8988T (cell line): ENCODE results near the gene TRERF1.

Experiments used
- DNase-seq: peaks from one replicate; pipeline ENCODE4 v3.0.0; 2011

The TRERF1 gene

DNA sequence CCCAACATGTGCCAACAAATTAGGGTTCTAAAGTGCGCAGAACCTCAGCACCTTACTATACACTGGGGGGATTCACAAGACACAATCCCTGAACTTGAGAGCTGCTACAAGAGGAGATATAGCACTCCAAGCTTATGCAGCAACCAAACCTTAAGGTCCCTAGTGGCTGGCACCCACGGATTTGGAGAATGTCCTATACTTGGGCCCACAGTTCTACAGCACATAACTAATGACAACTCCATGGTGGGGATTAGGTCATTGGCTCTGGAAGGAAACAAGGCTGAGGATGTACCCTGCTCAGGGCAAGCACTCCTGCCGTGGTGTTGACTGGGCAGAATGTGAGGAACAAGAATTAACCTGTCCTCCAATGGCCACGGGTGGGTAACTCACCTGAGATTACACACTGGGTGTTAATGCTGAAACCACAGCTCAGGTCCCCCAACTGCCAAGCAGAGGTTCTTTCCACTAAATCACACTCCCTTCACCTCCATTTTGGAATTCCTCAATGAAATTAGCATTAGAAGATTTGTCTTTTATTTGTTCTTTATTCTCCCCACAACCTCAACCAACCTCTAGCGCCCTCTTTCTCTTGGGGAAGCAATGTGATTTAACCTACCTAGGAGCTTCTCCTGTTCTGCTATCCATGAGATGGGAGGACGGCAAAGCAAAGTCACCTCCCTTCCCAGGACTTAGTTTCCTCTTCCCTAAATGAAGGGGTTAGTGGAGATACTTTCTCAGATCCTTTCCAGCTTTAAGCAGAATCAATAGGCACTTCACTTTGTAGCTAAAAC, 32.0 kb downstream of the TRERF1 start:
- no peak for DNase-seq

DNA sequence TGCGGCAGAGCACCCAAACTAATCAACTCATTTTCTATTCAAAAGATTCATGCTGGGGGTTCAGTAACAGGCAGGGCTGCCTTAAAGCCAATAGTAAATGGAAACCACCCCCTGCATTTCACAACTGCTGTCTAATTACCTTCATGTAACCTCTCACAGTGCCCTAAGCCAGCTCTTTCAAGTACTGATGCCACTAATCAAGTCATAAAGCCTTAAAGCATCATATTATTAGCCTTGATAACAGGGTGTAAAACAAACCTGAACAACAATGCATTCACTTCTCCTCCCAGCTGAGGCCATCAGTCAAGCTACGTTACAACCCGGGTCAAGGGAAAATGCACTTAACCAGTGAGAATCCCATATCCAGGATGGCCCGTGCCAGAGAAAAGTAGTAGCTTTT, 33.0 kb downstream of the TRERF1 start:
- DNase-seq = no peak

DNA sequence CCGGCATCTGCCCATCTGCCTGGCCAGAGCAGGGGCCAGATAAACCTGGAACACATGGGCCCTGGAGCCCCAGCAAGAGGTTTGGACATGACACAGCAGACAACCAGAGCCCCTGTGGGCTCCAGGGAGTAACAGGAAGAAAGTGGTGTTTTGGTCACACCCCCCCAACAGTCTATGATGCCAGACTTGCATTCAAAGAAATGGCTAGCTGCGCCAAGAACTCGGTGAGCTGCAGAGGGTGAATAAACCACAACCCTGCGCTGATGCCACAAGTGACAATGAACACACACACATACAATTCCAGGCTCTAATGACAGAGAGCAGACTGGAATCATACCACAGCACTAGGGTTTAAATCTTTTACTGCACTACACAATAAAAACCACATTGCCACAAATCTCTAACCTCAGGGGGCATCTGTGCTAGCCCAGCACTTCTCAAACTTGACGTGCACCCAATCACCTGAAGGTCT, 34.0 kb downstream of the TRERF1 start:
- no peak for DNase-seq

DNA sequence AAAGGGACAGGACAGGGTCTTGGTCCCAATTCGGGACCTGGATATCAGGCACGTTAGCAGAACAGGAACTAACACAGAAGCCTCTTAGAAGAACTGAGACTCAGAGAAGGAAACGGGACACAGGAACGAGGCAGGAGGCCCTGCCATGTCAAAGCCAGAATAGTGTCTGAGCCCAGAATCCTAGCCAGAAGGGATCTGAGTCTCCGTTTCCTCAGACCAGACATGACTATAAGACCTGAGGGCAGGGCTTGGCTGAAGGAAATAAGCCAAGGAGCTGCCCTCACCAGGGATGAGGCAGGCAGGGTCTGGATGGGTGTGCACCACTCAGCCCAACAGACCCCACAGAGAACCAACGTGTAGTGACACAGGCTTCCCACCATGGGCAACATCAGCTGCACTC, 40.3 kb downstream of the TRERF1 start:
- no peak for DNase-seq

DNA sequence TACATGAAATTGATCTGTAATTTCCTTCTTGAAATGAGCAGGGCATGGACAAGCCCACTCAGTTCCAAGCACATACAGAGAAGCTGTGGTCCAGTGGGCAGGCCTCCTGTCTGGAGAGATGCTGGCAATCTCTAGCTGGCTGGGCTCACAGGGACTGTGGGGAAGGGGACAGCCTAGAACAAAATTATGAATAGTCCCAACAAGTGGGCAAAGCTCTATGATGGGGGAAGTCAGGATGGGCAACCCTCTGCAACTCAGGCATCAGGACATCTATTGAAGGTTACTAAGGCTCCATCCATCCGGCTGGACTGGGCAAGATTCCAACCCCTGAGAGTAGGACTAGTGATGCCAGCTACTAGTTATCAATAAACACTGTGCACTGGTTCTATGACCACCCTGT, 40.9 kb downstream of the TRERF1 start:
- no peak for DNase-seq

DNA sequence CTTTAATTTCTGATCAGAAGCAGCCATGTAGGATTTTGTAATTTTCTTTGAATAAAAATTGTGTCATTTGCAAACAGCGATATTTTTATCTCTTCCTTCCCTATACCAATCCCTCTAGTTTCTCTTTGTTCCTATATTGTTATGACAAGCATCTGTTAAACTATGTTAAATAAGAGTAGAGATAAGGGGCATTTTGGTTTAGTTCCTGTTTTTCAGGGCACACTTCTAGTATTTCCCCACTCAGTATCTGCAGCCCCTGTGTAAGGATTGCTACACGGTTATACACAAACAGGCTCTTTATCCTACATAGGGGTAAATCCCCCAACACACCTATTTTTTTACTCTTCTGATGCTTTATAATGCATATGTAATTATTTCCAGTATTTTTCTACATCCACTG, 42.1 kb downstream of the TRERF1 start:
- DNase-seq = no peak

DNA sequence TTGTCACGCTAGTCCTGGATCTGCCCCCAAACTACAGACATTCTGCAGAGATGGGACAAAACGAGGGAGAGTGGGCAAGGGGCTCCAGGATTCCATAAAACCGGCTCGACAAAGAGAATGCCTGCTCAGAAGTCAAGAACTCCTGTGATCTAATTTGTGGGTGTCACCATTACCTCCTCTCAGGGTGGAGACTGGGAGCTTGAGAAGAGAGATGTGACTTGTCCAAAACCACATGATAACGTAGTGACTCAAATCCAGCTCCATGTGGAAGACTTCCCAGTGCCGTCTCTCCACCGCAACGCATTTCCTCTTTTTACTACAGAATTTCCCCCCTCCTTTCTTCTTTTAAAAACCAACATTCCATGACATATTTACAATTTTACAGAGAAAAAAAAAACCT, 44.3 kb downstream of the TRERF1 start:
- no peak for DNase-seq

DNA sequence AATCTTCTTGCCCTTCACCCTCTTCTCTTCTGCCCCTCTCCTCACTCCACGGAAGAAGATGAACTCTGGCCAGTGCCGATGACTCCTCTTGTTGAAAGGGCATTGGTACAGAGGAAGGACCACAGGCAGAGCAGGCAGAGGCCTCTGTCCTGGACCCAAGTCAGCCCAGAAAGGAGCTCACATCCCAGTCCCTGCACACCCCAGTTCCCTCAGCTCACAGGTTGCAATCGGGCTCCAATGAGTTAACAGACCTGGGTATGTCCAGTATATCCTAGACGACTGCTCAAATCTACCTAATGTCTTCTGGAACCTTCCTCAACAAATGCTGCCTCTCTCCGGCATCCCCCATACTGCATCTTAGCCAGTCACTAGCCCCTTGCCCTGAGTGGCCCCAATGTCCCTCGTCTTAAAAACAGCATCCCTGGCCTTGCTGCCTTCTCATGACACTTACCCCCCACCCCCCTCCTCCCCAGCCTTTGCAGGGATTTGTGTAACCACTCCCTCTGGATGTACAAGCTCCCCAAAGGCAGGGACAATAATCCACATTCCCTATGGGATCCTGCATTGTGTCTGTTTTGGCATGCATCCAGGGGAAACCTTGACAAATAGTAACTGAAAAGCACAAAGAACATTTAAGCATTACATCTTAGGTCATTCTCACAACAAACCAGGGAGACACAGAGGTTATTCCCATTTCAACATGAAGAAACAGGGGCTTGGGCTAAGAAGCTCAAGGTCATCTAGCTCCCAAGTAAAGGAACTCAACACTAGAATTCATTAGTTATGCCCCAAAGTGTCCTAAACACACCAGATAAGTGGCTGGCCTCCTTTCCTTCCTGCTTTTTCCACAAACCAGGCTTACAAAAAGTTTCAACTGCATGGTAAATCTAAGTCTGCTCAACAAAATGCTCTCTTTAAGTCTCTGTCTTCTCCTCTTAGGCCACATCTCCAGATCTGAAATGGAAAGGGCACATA, 45.1 kb downstream of the TRERF1 start:
- DNase-seq = no peak

DNA sequence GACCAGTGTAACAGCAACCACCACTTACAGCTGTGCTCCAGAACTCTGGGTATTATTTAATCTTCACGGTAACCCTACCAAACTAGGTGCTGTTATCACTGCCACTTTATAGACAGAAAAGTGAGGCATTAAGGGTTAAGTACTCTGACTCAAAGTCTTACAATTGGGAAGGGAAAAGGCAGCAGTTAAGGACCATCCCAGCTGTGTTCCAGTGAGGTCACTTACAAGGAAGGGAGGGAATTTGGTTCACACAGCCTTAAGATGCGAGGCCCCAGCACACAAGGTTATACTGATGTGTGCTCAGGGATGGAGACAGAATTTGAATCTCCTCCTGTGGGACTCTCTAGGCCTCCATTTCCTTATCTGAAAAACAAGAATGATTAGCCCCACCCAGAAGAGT, 46.7 kb downstream of the TRERF1 start:
- DNase-seq = no peak

DNA sequence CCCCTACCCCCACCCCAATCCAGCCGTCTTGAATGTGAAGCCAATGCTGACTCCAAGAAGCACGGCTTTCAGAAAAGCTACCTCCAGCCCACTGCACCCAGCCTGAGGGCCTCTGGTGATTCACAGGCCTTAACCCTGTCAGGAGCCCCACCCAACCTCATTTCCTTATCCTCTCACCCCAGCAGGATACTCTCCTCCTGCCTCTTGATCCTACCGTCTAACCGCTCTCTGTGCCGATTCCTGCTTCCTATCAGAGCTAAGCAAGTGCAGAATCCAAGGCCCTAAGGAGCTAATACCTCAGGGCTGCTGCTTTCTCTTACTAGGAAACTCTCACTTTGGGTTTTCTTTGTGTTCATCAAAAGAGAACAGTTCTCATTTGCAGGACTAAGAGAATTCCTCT, 47.2 kb downstream of the TRERF1 start:
- DNase-seq = no peak

DNA sequence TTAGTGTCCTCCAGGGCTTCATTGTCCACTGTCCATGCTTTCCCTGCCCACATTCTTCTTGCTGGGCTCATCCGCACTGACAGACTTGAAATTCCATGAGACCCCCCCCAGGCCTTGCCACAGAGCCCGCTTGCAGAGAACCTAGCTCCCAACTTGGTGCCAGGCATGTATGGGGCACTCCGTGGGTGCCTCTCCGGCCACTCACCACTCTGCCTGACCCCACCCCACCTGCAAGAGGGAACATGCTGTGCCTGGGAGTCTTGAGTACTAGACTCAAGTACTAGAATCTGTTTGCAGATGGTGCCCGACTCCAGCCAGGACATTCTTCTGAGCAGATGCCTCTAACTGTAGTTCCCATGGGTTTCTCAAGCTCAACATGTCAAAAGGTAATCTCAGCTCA, 47.9 kb downstream of the TRERF1 start:
- DNase-seq = no peak

DNA sequence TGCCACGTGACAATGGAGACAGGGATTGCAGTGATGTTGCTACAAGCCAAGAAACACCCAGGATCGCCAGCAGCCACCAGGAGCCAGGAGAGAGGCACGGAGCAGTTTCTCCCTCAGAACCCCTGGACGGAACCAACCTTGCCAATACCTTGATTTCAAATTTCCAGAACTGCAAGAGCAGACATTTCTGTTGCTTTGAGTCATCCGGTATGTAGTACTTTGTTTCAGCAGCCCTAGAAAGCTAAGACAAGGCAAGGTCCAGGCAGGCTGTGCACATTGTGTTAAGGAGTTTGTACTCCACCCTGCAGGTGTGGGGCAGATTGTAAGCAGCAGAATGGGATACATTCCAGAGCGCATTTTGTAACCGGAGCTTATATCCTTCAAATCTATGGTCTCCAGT, 48.3 kb downstream of the TRERF1 start:
- DNase-seq = no peak

DNA sequence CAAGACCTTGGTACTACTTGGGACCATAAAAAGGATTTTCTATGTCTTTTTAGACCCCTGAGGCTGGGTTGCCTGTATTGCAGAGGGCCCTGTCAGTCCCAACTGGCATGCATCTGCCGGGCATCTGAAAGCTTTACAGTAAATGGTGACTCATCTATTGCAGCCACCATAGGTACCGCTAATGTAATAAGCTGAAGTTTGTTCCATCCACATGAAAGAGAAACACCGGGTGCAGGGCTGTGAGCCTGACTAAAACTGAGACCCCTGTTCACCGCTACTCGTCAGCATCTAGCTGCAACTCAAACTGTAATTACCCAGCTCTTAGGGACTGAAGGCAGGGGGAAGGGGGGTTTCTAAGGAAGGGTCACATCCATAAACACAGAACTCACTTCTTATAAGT, 49.5 kb downstream of the TRERF1 start:
- no peak for DNase-seq

DNA sequence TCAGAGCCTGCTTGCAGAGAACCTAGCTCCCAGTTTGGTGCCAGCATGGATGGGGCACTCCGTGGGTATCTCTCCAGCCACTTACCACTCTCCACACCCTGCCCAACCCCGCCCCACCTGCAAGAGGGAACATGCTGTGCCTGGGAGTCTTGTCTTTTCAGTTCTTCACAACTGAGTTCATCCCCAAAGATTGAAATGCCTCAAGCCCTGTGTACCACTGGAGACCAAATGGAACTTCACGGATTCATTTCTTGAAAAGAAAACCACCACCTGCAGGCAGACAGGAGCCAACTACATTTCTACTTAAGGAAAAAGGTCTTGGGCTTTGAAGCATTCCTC, 50.1 kb downstream of the TRERF1 start:
- no peak for DNase-seq

DNA sequence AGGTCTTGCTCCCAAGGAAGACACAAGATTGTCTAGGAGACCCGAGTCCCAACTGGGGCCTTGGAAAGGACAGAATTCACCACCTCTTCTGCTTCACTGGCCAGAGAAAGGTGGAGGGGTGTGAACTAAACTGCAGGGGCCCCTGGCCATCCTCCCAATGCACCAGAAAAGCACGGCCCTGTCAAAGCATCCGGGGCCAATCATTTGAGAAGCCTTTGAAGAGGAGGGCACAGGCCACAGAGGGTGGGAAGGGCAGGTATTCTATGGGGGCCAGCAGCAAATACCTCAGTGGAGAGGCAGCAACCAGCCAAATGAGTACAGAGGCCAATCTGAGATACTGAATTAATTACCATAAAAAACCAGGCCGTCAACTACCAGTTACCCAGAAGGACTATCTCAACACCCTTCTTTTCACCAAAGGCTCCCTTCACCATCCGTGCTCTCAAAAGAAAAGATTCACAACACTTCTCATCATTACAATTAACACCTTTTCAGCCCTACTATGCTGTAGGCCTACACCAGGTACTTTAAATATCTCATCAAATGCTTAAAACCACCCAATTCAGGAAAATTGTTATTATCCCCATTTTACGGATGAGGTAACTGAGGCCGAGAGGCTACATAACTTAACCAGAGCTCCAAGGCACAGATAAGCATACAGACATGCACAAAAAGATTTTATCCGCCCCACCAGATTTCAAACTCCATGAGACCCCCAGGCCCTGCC, 50.7 kb downstream of the TRERF1 start:
- DNase-seq = no peak

DNA sequence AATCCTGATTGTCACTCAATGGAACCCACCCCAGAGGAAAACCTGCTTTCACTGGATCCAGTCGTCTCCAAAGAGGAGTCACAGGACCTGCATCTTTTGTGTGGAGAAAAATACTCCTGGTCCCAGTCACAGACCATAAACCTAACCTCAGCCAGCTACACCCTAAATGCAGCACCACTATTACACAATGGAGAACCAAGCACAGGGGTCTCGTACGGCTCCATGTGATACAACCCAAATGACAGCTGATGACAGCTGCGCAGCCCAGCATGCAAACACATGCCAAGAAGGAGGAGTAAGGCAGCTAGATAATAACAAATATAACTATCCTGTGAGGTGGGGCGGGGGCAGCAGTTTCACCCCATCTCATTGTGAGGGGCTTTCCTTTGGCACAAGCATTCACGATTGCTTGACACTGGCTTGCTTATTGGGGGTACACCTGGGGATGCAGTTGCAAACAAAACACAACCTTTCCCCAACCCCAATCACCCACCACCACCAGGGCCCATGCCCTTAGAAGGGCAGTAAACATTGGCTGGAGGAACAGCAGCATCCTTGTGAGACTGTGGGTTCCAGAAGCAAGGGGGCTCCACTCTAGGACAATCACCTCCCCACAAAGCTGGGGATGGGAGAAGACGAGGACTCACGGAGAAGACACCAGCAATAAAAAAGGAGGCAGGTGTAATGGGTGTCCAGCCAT, 51.5 kb downstream of the TRERF1 start:
- no peak for DNase-seq

DNA sequence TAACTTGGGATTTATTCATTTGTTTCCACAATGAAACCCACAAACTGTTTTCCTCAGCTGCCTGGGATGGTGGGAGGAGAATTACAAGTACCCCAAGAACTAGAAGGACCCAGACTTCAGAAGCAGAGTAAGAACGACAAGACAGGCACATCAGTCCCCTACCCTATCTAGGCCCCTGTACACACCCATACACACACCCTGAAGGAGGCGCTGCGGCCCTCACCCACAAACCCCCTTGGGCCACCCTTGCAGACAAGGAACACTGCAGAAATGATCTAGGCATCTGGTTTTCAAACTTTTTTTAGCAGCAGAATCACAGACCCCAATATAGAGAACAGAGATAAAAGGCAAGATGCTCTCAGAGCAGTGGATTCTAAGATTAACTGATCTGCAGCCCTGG, 55.0 kb downstream of the TRERF1 start:
- no peak for DNase-seq

DNA sequence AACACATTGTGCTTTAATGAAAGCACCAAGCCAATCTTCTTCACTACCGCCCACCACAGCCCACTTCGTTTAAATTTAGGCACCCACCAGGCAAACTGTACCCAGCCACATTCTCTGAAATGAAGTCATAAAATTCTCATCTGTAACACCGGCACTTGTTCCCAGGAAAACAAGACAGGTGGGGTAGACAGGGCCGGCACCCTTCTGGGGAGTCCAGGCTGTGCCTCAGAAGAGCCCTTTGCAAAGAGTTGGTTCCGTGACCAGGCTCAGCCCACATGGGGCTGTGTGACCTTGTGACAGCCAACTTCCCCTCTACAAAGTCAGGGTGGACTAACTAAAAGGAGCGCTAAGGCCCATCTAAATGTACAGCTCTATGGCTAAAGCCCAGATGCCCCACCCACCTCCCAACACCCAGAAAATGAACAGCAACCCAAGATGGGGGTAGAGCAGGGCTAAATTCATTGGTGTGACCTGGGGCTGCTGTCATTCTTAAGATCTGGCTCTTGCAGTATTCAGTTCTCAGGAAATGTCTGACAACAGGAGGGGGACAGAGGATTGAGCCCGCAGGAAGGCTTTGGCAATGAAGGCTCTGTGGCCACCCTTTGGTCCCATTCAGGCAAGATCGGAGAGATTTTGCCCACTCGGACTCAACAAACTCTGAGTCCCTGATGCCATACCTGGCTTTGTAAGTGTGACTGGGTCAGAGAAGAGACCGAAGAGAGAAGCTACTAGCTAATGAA, 56.7 kb downstream of the TRERF1 start:
- DNase-seq = no peak

DNA sequence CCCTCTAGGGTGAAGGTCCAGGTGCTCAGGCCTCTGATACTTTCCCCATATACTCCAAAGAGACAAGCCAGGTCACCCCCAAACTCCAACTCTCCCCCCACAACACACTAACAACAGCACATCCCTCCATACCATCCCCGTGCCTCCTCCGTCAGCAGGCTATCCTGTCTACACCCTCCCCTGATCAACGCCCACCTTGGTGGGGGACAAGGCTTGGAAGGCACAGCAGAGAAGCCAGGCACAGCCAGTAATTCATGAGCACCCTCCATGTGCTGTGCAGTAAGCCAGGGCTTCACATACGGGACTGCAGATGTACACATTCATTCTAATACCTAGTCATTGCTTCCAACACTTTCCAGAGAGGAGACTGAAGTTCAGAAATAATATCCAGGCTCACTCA, 57.6 kb downstream of the TRERF1 start:
- DNase-seq = no peak

DNA sequence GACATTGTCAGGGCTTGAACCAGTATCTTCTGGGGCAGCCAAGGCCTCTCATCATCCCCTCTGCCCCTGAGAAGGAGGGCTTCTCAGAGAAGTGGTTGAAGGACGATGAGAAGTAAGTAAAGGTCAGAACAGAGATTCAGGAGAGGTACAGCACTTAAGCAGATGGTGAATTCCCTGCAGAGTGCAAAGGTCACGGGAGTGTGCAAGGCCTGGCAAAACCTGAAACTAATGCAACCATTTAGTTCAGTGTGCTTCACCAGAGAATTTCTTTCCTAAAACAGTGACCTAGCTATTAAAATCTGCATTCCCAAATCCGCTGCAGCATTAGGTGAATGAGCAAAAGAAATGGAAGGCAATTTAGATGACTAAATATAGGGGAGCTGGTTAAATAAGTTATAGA, 58.4 kb downstream of the TRERF1 start:
- DNase-seq = no peak

DNA sequence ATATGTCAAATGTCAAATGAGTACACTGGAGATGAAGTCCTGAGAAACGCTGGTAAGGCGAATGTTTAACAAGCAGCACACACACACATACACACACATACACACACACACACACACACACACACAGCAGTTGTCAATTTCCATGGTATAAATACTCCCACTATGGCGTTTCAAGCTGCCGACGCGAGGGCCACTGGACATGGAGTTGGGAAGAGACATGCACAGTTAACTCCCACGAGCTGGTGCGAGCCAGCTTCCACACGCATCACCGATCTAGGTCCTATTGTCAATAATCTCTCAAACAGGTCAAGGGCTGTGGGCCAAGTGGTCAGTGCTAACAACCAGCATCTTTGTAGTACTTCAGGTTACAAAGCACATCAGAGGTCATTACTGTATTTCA, 58.9 kb downstream of the TRERF1 start:
- DNase-seq = no peak

DNA sequence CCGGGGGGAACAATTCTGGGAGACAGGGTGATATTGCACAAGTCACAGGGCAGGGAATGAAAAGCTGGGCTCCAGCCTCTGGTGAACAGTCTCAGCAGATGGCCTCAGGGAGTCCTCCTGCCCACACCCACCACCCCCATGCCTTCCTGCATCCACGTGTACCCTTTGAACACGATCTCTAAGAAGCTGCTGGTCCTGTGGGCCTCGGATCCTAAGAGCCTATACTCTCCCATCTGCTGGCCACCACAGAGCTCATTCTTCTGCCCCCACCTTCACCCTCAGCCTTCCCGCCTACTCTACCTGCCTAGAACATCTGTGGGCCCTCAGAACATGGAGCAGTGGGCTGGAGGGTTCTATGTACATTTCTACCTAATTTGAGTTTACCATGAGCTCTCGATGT, 60.3 kb downstream of the TRERF1 start:
- DNase-seq = no peak
